ENCODE measurements around the gene TLCD3A.
"Not testable (repeated sequence)": the region's sequence is repeated elsewhere in the genome, so short reads cannot be mapped to it uniquely, and the experiment has no call there.

TLCD3A gene

GRCh38 chr17:732067-732901, at the start of gene TLCD3A:
Gene TLCD3A, plus strand, starts transcription at chr17:732596. Its CDS starts 52 bp downstream, at chr17:732648.
- DNase-seq: peak; percentile 77

GRCh38 chr17:683040-683439, 49.4 kb upstream of the TLCD3A start:
- no peak for DNase-seq

GRCh38 chr17:683499-684254, 48.7 kb upstream of the TLCD3A start:
- DNase-seq: no peak

- DNase-seq: no peak
Observed at GRCh38 chr17:685006-685405, 47.4 kb upstream of the TLCD3A start.

- peak; percentile 69 for DNase-seq
Observed at GRCh38 chr17:688100-688989, 44.1 kb upstream of the TLCD3A start.

GRCh38 chr17:689556-690275, 42.7 kb upstream of the TLCD3A start:
- no peak for DNase-seq

- no peak for DNase-seq
Observed at GRCh38 chr17:690361-690760, 42.0 kb upstream of the TLCD3A start.

- DNase-seq: no peak
Observed at GRCh38 chr17:691423-691822, 41.0 kb upstream of the TLCD3A start.

- no peak for DNase-seq
Observed at GRCh38 chr17:692116-692515, 40.3 kb upstream of the TLCD3A start.

- DNase-seq: no peak
Observed at GRCh38 chr17:693791-694638, 38.4 kb upstream of the TLCD3A start.

GRCh38 chr17:696369-696768, 36.0 kb upstream of the TLCD3A start:
- DNase-seq: no peak

GRCh38 chr17:697682-698081, 34.7 kb upstream of the TLCD3A start:
- DNase-seq: no peak

GRCh38 chr17:698096-698495, 34.3 kb upstream of the TLCD3A start:
- DNase-seq: not testable (repeated sequence)

GRCh38 chr17:699345-699744, 33.1 kb upstream of the TLCD3A start:
- no peak for DNase-seq

GRCh38 chr17:700504-701094, 31.8 kb upstream of the TLCD3A start:
- DNase-seq: peak; percentile 75

- DNase-seq: no peak
Observed at GRCh38 chr17:703081-703875, 29.1 kb upstream of the TLCD3A start.

GRCh38 chr17:704111-704864, 28.1 kb upstream of the TLCD3A start:
- DNase-seq: no peak

GRCh38 chr17:705011-705410, 27.4 kb upstream of the TLCD3A start:
- no peak for DNase-seq

- peak; percentile 73 for DNase-seq
Observed at GRCh38 chr17:705863-706262, 26.5 kb upstream of the TLCD3A start.

All from hematopoietic multipotent progenitor cell treated with erythropoietin and hydrocortisone succinate and interleukin-3 and kit ligand, for 6 days (in vitro differentiated cells).